ENCODE results near the gene LSG1. TPM values are rescaled to one million over a fixed set of nuclear protein-coding genes. Genes with fewer than 3 reads are reported as not detected.

The LSG1 gene
- total RNA-seq (10 to 100 TPM; 27.2 to 31.3 TPM), polyA plus RNA-seq (10 to 100 TPM in 1 of 2 donors, 1 to 10 TPM in 1; 8.8 to 22.6 TPM)
- long read RNA-seq, donor 1, transcript LSG1-201 (14 exons, 3,572 nt): major isoform, 43 of 189 reads
- long read RNA-seq, donor 1, partial matches to known transcripts: 123 of 189 reads
- long read RNA-seq, donor 1, other reads (novel, unspliced or antisense): 22 of 189 reads
- long read RNA-seq, donor 2, transcript LSG1-201 (14 exons, 3,572 nt): major isoform, 8 of 20 reads
- long read RNA-seq, donor 2, partial matches to known transcripts: 6 of 20 reads
- long read RNA-seq, donor 2, other reads (novel, unspliced or antisense): 6 of 20 reads

- DNase-seq (peak; percentile 96), ATAC-seq (ENCODE audit: low FRiP score) (peak; percentile 98)
- Histone ChIP-seq H3K4me3 (ENCODE audit: low read length in 2 of 2) (peak within 1 kb of the TSS; percentile 95 to 99), H3K27me3 (ENCODE audit: control insufficient read depth in 1 of 2, insufficient read depth in 2 of 2, low read length in 1 of 2) (no peaks in the 10 kb centered on the region), H3K27ac (ENCODE audit: low read depth in 1 of 2, low read length in 2 of 2) (peak within 1 kb of the TSS; percentile 50 to 93), H3K9me3 (ENCODE audit: control insufficient read depth, low read length) (no peaks in the 10 kb centered on the region), H3K36me3 (ENCODE audit: control insufficient read depth in 1 of 2, insufficient read depth in 2 of 2, low read length in 1 of 2) (no peaks in the 10 kb centered on the region), H3K4me1 (ENCODE audit: control insufficient read depth in 1 of 2, insufficient read depth in 2 of 2, low read length in 2 of 2) (no peaks in the 10 kb centered on the region)
- WGBS, 2 donors: 0% methylated on average over 57 of the region's 57 CpGs
- intact Hi-C loops (cut with DNase I): loop anchor here in 1 of 2 donors (10.0 kb wide), 1 partner anchor 853 kb away; no protein-coding TSS in a partner anchor
These were observed at the start of gene LSG1 for GRCh38 chr3:194671900-194672808. Gene LSG1 (minus strand): TSS chr3:194672191. CDS start chr3:194672162, 29 bp downstream.

GRCh38 chr3:194720048-194720447 is 48.1 kb upstream of the LSG1 start:
- H3K9me3 ChIP-seq (ENCODE audit: control insufficient read depth, low read length): peaks cover 2% of the 10 kb centered on the region
- DNase-seq (no peak), ATAC-seq (ENCODE audit: low FRiP score) (no peak)
- 88 to 91% methylated on average over 6 of the region's 6 CpGs for WGBS, 2 donors
- no peaks in the 10 kb centered on the region for H3K36me3 ChIP-seq (ENCODE audit: control insufficient read depth in 1 of 2, insufficient read depth in 2 of 2, low read length in 1 of 2)
- H3K27ac ChIP-seq (ENCODE audit: low read depth in 1 of 2, low read length in 2 of 2): no peak overlapping the region
- intact Hi-C loops (cut with DNase I): no loop called here
- no peaks in the 10 kb centered on the region for H3K4me1 ChIP-seq (ENCODE audit: control insufficient read depth in 1 of 2, insufficient read depth in 2 of 2, low read length in 2 of 2)
- H3K4me3 ChIP-seq (ENCODE audit: low read length in 2 of 2): no peak overlapping the region
- H3K27me3 ChIP-seq (ENCODE audit: control insufficient read depth in 1 of 2, insufficient read depth in 2 of 2, low read length in 1 of 2): no peaks in the 10 kb centered on the region

- DNase-seq (no peak), ATAC-seq (ENCODE audit: low FRiP score) (no peak)
- Histone ChIP-seq H3K27me3 (ENCODE audit: control insufficient read depth in 1 of 2, insufficient read depth in 2 of 2, low read length in 1 of 2) (no peaks in the 10 kb centered on the region), H3K27ac (ENCODE audit: low read depth in 1 of 2, low read length in 2 of 2) (no peak overlapping the region), H3K9me3 (ENCODE audit: control insufficient read depth, low read length) (peaks cover 2% of the 10 kb centered on the region), H3K4me3 (ENCODE audit: low read length in 2 of 2) (no peak overlapping the region), H3K36me3 (ENCODE audit: control insufficient read depth in 1 of 2, insufficient read depth in 2 of 2, low read length in 1 of 2) (no peaks in the 10 kb centered on the region), H3K4me1 (ENCODE audit: control insufficient read depth in 1 of 2, insufficient read depth in 2 of 2, low read length in 2 of 2) (no peaks in the 10 kb centered on the region)
- WGBS, 2 donors: 96 to 98% methylated on average over 2 of the region's 2 CpGs
- intact Hi-C loops (cut with DNase I): no loop called here
These were observed 46.1 kb upstream of the LSG1 start for GRCh38 chr3:194718079-194718478.

GRCh38 chr3:194715022-194715800 is 43.2 kb upstream of the LSG1 start:
- Histone ChIP-seq H3K36me3 (ENCODE audit: control insufficient read depth in 1 of 2, insufficient read depth in 2 of 2, low read length in 1 of 2) (no peaks in the 10 kb centered on the region), H3K27ac (ENCODE audit: low read depth in 1 of 2, low read length in 2 of 2) (no peak overlapping the region)
- ATAC-seq (ENCODE audit: low FRiP score): no peak

GRCh38 chr3:194714564-194714963 is 42.6 kb upstream of the LSG1 start:
- ATAC-seq (ENCODE audit: low FRiP score): no peak
- H3K4me3 ChIP-seq (ENCODE audit: low read length in 2 of 2): no peak overlapping the region
- DNase-seq: no peak
- WGBS, 2 donors: 77 to 78% methylated on average over 6 of the region's 6 CpGs
- peaks cover 2% of the 10 kb centered on the region for H3K9me3 ChIP-seq (ENCODE audit: control insufficient read depth, low read length)
- H3K27ac ChIP-seq (ENCODE audit: low read depth in 1 of 2, low read length in 2 of 2): no peak overlapping the region
- no peaks in the 10 kb centered on the region for H3K27me3 ChIP-seq (ENCODE audit: control insufficient read depth in 1 of 2, insufficient read depth in 2 of 2, low read length in 1 of 2)
- intact Hi-C loops (cut with DNase I): no loop called here
- H3K4me1 ChIP-seq (ENCODE audit: control insufficient read depth in 1 of 2, insufficient read depth in 2 of 2, low read length in 2 of 2): no peaks in the 10 kb centered on the region
- no peaks in the 10 kb centered on the region for H3K36me3 ChIP-seq (ENCODE audit: control insufficient read depth in 1 of 2, insufficient read depth in 2 of 2, low read length in 1 of 2)

More at GRCh38 chr3:194715022-194715800, 43.2 kb upstream of the LSG1 start:
- 78 to 87% methylated on average over 8 of the region's 8 CpGs for WGBS, 2 donors
- H3K27me3 ChIP-seq (ENCODE audit: control insufficient read depth in 1 of 2, insufficient read depth in 2 of 2, low read length in 1 of 2): no peaks in the 10 kb centered on the region
- H3K4me3 ChIP-seq (ENCODE audit: low read length in 2 of 2): no peak overlapping the region
- intact Hi-C loops (cut with DNase I): no loop called here
- no peaks in the 10 kb centered on the region for H3K4me1 ChIP-seq (ENCODE audit: control insufficient read depth in 1 of 2, insufficient read depth in 2 of 2, low read length in 2 of 2)
- H3K9me3 ChIP-seq (ENCODE audit: control insufficient read depth, low read length): peaks cover 2% of the 10 kb centered on the region
- no peak for DNase-seq

DNA sequence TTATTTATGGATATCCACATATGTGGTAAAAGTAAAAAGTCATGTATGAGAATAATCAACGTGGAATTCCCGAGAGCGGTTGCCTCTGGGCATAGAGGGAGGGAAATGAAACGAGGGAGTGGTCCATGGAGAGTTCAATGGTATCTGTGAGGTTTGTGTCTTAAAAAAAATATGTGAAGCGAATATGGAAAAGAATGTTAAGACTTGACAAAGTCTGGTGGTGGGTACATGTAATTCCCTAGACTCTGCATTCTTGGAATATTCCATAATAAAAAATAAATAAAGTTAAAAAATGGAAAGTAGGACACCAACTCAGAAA is 42.1 kb upstream of the LSG1 start:
- 74 to 83% methylated on average over 5 of the region's 5 CpGs for WGBS, 2 donors
- Histone ChIP-seq H3K4me3 (ENCODE audit: low read length in 2 of 2) (no peak overlapping the region), H3K9me3 (ENCODE audit: control insufficient read depth, low read length) (no peaks in the 10 kb centered on the region), H3K36me3 (ENCODE audit: control insufficient read depth in 1 of 2, insufficient read depth in 2 of 2, low read length in 1 of 2) (no peaks in the 10 kb centered on the region), H3K4me1 (ENCODE audit: control insufficient read depth in 1 of 2, insufficient read depth in 2 of 2, low read length in 2 of 2) (no peaks in the 10 kb centered on the region), H3K27ac (ENCODE audit: low read depth in 1 of 2, low read length in 2 of 2) (no peak overlapping the region), H3K27me3 (ENCODE audit: control insufficient read depth in 1 of 2, insufficient read depth in 2 of 2, low read length in 1 of 2) (no peaks in the 10 kb centered on the region)
- DNase-seq: no peak
- ATAC-seq (ENCODE audit: low FRiP score): no peak
- intact Hi-C loops (cut with DNase I): no loop called here

DNA sequence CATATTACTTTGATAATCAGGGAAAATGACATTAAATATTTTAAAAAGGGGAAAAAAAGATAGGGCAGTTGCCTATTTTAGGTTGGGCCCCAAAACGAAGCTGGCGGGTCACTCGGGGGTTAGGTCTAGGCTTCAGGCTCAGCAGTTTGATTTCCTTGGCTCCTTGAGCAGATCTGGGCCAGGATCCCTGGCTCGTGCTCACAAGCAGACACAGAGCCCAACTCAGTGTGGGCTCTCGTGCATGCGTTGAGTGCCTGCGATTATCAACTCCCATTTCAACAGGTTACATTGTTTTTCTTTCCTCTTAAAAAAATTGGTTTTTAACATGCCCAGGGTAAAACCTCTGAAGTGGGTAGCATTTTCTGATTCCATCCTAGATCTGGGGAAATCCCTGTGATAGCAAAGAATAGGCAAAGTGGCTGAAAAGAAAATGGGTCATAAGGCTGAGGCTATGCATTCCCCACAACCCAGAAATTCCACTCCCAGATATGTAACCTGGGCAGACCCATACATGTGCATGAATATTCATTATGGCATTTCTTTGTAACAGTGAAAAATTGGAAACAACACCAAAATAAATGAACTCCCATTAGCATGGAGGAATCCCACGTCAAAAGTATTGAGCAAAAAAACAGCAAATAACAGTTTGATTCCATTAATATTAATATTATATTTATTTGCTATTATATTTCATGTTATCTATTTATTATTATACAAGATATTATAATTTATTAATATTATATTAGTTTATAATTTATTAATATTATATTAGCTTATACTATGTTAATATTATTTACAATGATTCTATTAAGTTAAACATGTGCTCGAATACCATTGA is 41.5 kb upstream of the LSG1 start:
- Histone ChIP-seq H3K4me1 (ENCODE audit: control insufficient read depth in 1 of 2, insufficient read depth in 2 of 2, low read length in 2 of 2) (no peaks in the 10 kb centered on the region), H3K9me3 (ENCODE audit: control insufficient read depth, low read length) (no peaks in the 10 kb centered on the region), H3K4me3 (ENCODE audit: low read length in 2 of 2) (no peak overlapping the region), H3K36me3 (ENCODE audit: control insufficient read depth in 1 of 2, insufficient read depth in 2 of 2, low read length in 1 of 2) (no peaks in the 10 kb centered on the region), H3K27me3 (ENCODE audit: control insufficient read depth in 1 of 2, insufficient read depth in 2 of 2, low read length in 1 of 2) (no peaks in the 10 kb centered on the region), H3K27ac (ENCODE audit: low read depth in 1 of 2, low read length in 2 of 2) (no peak overlapping the region)
- DNase-seq (no peak), ATAC-seq (ENCODE audit: low FRiP score) (no peak)
- 20 to 25% methylated on average over 9 of the region's 9 CpGs for WGBS, 2 donors
- intact Hi-C loops (cut with DNase I): no loop called here

- H3K9me3 ChIP-seq (ENCODE audit: control insufficient read depth, low read length): peaks cover 3% of the 10 kb centered on the region
- no peaks in the 10 kb centered on the region for H3K4me1 ChIP-seq (ENCODE audit: control insufficient read depth in 1 of 2, insufficient read depth in 2 of 2, low read length in 2 of 2)
- no peaks in the 10 kb centered on the region for H3K27me3 ChIP-seq (ENCODE audit: control insufficient read depth in 1 of 2, insufficient read depth in 2 of 2, low read length in 1 of 2)
- H3K4me3 ChIP-seq (ENCODE audit: low read length in 2 of 2): no peak overlapping the region
- intact Hi-C loops (cut with DNase I): no loop called here
- DNase-seq: no peak
- no peaks in the 10 kb centered on the region for H3K36me3 ChIP-seq (ENCODE audit: control insufficient read depth in 1 of 2, insufficient read depth in 2 of 2, low read length in 1 of 2)
- 58 to 63% methylated on average over 6 of the region's 6 CpGs for WGBS, 2 donors
- H3K27ac ChIP-seq (ENCODE audit: low read depth in 1 of 2, low read length in 2 of 2): no peak overlapping the region
- ATAC-seq (ENCODE audit: low FRiP score): no peak
These were observed 39.9 kb upstream of the LSG1 start for GRCh38 chr3:194711913-194712312.

Measured in aorta (tissue), 5 donors.